PC-9 (cell line): ENCODE results near the gene SNX9. TPM values are rescaled to one million over a fixed set of nuclear protein-coding genes. Genes with fewer than 3 reads are reported as not detected.

Experiments used
- BruUV-seq: library from RNA; stranded (reverse); fragments of 400-500 nt; replicated peaks from 2 replicates; lab custom pipeline; 2021; lab: Mats Ljungman, UMichigan
- CTCF ChIA-PET: fragments of 300-600 bp; sonication (Branson Sonifier 250); formaldehyde crosslinking; loops from one replicate; lab custom pipeline; 2022; ENCODE audit warnings: antibody characterized with exemption; lab: Charles Lee
- POLR2A ChIA-PET: fragments of 300-600 bp; sonication (Branson Sonifier 250); formaldehyde crosslinking; loops from one replicate; lab custom pipeline; 2022; ENCODE audit warnings: antibody characterized with exemption; ENCODE audit not compliant: unreplicated experiment; lab: Charles Lee
- DNase-seq, 2 experiments: peaks; one replicate each; pipeline versions ENCODE4 v3.0.0 to v3.0.0-alpha.2; 2015 to 2022; ENCODE audit warnings: mixed read lengths in 1 of 2
- H2AFZ ChIP-seq: fragments of 200-600 bp; sonication (generic); 2 replicates; pipeline ENCODE4 v1.8.1; 2017; ENCODE audit warnings: antibody characterized with exemption
- H3F3A ChIP-seq: fragments of 200-600 bp; sonication (generic); 2 replicates; pipeline ENCODE4 v1.8.1; 2017; ENCODE audit warnings: antibody characterized with exemption, mild to moderate bottlenecking, low read depth; ENCODE audit not compliant: insufficient read depth
- H3K27ac ChIP-seq: fragments of 200-600 bp; sonication (generic); 2 replicates; pipeline ENCODE4 v1.6.1; 2016; ENCODE audit warnings: mixed run types
- H3K27me3 ChIP-seq: fragments of 200-600 bp; sonication (generic); 2 replicates; pipeline ENCODE4 v1.6.1; 2016; ENCODE audit warnings: low read depth, mixed run types; ENCODE audit not compliant: insufficient read depth
- H3K36me3 ChIP-seq: fragments of 200-600 bp; sonication (generic); 2 replicates; pipeline ENCODE4 v1.6.1; 2016; ENCODE audit warnings: low read depth, mixed run types
- H3K4me1 ChIP-seq: fragments of 200-600 bp; sonication (generic); replicated peaks from 2 replicates; pipeline ENCODE4 v1.6.1; 2016; ENCODE audit warnings: mixed run types; ENCODE audit not compliant: insufficient read depth
- H3K4me2 ChIP-seq: fragments of 200-600 bp; sonication (generic); 2 replicates; pipeline ENCODE4 v1.6.1; 2017; ENCODE audit warnings: mixed run types
- H3K4me3 ChIP-seq: fragments of 200-600 bp; sonication (generic); 2 replicates; pipeline ENCODE4 v1.6.1; 2016; ENCODE audit warnings: mixed run types
- H3K79me2 ChIP-seq: fragments of 200-600 bp; sonication (generic); 2 replicates; pipeline ENCODE4 v1.6.1; 2017; ENCODE audit warnings: low read depth, mixed run types
- H3K9me2 ChIP-seq: fragments of 200-600 bp; sonication (generic); 2 replicates; pipeline ENCODE4 v1.8.1; 2017; ENCODE audit warnings: mild to moderate bottlenecking; ENCODE audit not compliant: insufficient read depth
- H3K9me3 ChIP-seq: fragments of 200-600 bp; sonication (generic); 2 replicates; pipeline ENCODE4 v1.8.1; 2016; ENCODE audit warnings: low read depth; ENCODE audit not compliant: insufficient read depth
- H4K20me1 ChIP-seq: fragments of 200-600 bp; sonication (generic); 2 replicates; pipeline ENCODE4 v1.8.1; 2017; ENCODE audit not compliant: insufficient read depth
- EZH2 ChIP-seq: fragments of 200-600 bp; sonication (generic); IDR thresholded peaks from 2 replicates; pipeline ENCODE4 v1.8.0; 2017; ENCODE audit warnings: antibody characterized with exemption, low read depth
- intact Hi-C: fragments of 100-400 bp; cut with micrococcal nuclease; formaldehyde crosslinking; loops from one replicate; pipeline ENCODE4 v1.10.0; 2022; ENCODE audit not compliant: unreplicated experiment
- total RNA-seq: library from RNA; stranded (reverse); gene quantifications from 2 replicates; pipeline ENCODE4 v1.2.3, GENCODE V29; 2021
- TF ChIP-seq, protein P1 (sequence below): fragments of 200-600 bp; sonication (generic); conservative IDR thresholded peaks from 2 replicates; pipeline ENCODE4 v1.6.1; 2017; ENCODE audit warnings: mixed run types, antibody characterized with exemption, mild to moderate bottlenecking, moderate library complexity

SNX9 gene
- total RNA-seq, 1 experiment from 2014 or later: 25.0 TPM

DNA sequence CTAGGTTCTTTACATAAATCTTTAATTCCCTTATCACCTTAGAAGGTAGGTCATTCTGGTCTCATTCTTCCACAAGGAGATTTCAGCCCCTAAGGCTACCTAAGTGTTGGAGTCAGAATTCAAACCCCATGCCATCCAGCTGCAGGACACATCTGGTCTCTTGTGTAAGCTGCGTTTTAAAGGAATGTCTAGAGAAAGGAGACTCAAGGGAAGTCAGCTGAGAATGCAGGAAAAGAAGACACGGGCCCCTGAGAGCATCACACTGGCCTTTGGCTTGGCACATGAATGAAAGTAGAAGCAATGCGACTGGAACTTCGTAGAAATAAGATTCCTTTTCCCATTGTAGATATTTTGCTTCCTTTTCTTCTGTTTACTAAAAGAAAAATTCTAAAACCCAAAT, 82.0 kb downstream of the SNX9 start:
- Histone ChIP-seq H3K79me2 (no peaks in the 10 kb centered on the region), H2AFZ (no peak overlapping the region), H3K27me3 (no peaks in the 10 kb centered on the region), H3K9me3 (no peaks in the 10 kb centered on the region), H3K4me3 (no peak overlapping the region), H3F3A (peaks cover 9% of the 10 kb centered on the region; the same call in 1 of the 2 replicates), H3K27ac (no peak overlapping the region), H4K20me1 (no peaks in the 10 kb centered on the region), H3K4me2 (no peak overlapping the region), H3K36me3 (peaks cover 6% of the 10 kb centered on the region; the same call in 1 of the 2 replicates), H3K4me1 (peaks cover 7% of the 10 kb centered on the region), H3K9me2 (no peaks in the 10 kb centered on the region)
- no peak for DNase-seq
- CTCF ChIA-PET: no interaction called here
- no peak for TF ChIP-seq EZH2
- TF ChIP-seq, protein P1, sequence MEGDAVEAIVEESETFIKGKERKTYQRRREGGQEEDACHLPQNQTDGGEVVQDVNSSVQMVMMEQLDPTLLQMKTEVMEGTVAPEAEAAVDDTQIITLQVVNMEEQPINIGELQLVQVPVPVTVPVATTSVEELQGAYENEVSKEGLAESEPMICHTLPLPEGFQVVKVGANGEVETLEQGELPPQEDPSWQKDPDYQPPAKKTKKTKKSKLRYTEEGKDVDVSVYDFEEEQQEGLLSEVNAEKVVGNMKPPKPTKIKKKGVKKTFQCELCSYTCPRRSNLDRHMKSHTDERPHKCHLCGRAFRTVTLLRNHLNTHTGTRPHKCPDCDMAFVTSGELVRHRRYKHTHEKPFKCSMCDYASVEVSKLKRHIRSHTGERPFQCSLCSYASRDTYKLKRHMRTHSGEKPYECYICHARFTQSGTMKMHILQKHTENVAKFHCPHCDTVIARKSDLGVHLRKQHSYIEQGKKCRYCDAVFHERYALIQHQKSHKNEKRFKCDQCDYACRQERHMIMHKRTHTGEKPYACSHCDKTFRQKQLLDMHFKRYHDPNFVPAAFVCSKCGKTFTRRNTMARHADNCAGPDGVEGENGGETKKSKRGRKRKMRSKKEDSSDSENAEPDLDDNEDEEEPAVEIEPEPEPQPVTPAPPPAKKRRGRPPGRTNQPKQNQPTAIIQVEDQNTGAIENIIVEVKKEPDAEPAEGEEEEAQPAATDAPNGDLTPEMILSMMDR: no peak
- POLR2A ChIA-PET: no interaction called here
- intact Hi-C loops: no loop called here
- no TSS peak for BruUV-seq

DNA sequence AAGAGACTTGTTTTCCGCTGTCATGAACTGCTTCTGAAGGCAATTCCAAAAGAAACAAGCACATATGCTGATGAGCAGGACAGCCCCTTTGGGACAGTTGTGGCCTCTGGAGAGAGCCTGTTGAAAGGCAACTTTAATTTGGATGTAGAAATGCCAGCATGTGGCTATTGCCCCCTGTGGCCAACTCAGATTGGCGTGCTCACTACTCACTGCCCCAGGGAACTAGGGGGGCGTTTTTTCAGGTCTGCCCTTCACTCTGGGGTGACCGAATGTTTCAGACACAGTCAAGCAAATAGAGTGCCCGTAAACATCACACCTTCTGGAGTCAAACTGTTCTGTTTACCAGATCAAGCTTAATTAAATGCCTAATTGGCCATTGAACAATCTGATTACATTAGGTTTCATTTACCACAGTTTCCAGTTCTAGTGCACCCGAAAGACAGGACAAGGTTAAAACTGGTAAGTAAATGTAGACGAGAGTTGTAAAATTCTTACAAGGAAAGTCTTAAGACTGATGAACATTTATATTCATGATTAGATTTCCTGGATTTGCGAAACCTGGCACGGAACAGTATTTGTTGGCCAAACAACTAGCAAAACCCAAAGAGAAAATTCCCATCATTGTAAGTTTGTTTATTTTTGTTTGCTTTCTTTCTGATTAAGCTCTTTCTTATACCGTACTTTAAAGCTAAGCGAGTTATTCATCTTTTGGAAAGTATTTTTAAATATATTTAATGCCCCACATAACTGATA, 82.7 kb downstream of the SNX9 start:
- Histone ChIP-seq H4K20me1 (no peaks in the 10 kb centered on the region), H3K27me3 (no peaks in the 10 kb centered on the region), H3F3A (peaks cover 4% of the 10 kb centered on the region; the same call in 1 of the 2 replicates), H3K4me2 (no peak overlapping the region), H3K9me3 (no peaks in the 10 kb centered on the region), H3K4me3 (no peak overlapping the region), H3K36me3 (peaks cover 12% of the 10 kb centered on the region; the same call in 1 of the 2 replicates), H3K4me1 (no peaks in the 10 kb centered on the region), H3K79me2 (no peaks in the 10 kb centered on the region), H2AFZ (no peak overlapping the region), H3K9me2 (no peaks in the 10 kb centered on the region), H3K27ac (no peak overlapping the region)
- TF ChIP-seq, protein P1: no peak
- TF ChIP-seq EZH2: no peak
- ChIA-PET CTCF (no interaction called here), POLR2A (no interaction called here)
- intact Hi-C loops: no loop called here
- no peak for DNase-seq
- no TSS peak for BruUV-seq

DNA sequence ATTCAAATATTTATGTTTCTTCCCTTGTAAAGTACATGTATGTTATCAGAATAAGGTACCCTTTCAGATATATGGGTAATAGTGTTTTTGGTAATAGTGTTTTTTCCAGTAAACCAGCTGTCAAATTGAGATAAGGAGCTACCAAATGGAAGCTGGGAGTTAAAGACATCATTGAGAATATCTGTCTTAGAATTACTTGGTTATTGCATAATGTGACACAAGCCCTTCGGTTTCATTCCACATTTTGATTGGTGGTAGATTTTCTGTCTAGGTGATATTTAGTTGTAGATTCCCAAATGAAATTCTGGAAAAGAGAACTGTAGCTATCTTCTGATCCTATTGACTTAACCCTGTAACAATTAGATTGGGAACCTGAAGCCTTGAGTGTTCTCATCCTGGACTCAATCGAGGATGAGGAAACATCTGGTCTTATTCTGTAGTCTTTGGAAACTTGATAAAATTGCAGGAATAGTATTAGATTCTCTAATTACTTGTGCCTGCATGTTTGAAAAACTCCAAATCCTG, 83.6 kb downstream of the SNX9 start:
- no peaks in the 10 kb centered on the region; the same call in 1 of the 2 replicates for H3F3A ChIP-seq
- TF ChIP-seq, protein P1: no peak
- no peak for TF ChIP-seq EZH2
- H3K79me2 ChIP-seq: no peaks in the 10 kb centered on the region
- no TSS peak for BruUV-seq
- ChIA-PET CTCF (no interaction called here), POLR2A (no interaction called here)
- no peak overlapping the region for H3K4me2 ChIP-seq
- H3K36me3 ChIP-seq: peaks cover 12% of the 10 kb centered on the region; the same call in 1 of the 2 replicates
- H3K9me3 ChIP-seq: no peaks in the 10 kb centered on the region
- H3K27me3 ChIP-seq: no peaks in the 10 kb centered on the region
- no peaks in the 10 kb centered on the region for H3K4me1 ChIP-seq
- no peak overlapping the region for H3K27ac ChIP-seq
- intact Hi-C loops: no loop called here
- no peak overlapping the region for H2AFZ ChIP-seq
- no peak for DNase-seq
- no peaks in the 10 kb centered on the region for H4K20me1 ChIP-seq
- no peak overlapping the region for H3K4me3 ChIP-seq
- H3K9me2 ChIP-seq: no peaks in the 10 kb centered on the region
